Liver (tissue), 9 donors: ENCODE results near the gene GARIN3. TPM values are rescaled to one million over a fixed set of nuclear protein-coding genes. Genes with fewer than 3 reads are reported as not detected.

ENCODE experiments used
- DNase-seq: peaks from one replicate; pipeline ENCODE4 v3.0.0-alpha.2; 2017; ENCODE audit warnings: low spot score
- H3K27ac ChIP-seq, 2 donors: one replicate each; pipeline ENCODE4 v1.7.0; 2013; ENCODE audit warnings: inconsistent platforms in 2 of 2, low read length in 2 of 2, control low read depth in 1 of 2, low read depth in 1 of 2, mild to moderate bottlenecking in 1 of 2
- H3K27me3 ChIP-seq, 4 donors: one replicate each; pipeline versions ENCODE4 v1.6.1 to v1.7.0; 2013; ENCODE audit warnings: low read length in 3 of 4, inconsistent platforms in 1 of 4, mild to moderate bottlenecking in 1 of 4, moderate library complexity in 1 of 4; ENCODE audit not compliant: control insufficient read depth in 4 of 4, insufficient read depth in 4 of 4
- H3K36me3 ChIP-seq, 4 donors: one replicate each; pipeline versions ENCODE4 v1.6.1 to v1.7.0; 2013; ENCODE audit warnings: low read length in 3 of 4, mild to moderate bottlenecking in 3 of 4, low read depth in 1 of 4, moderate library complexity in 1 of 4; ENCODE audit not compliant: control insufficient read depth in 4 of 4, insufficient read depth in 3 of 4
- H3K4me1 ChIP-seq, 4 donors: one replicate each; pipeline versions ENCODE4 v1.6.1 to v1.7.0; 2013; ENCODE audit warnings: low read length in 3 of 4, mild to moderate bottlenecking in 3 of 4, moderate library complexity in 1 of 4; ENCODE audit not compliant: control insufficient read depth in 4 of 4, insufficient read depth in 4 of 4
- H3K4me3 ChIP-seq, 3 donors: one replicate each; pipeline versions ENCODE4 v1.6.1 to v1.7.0; 2013; ENCODE audit warnings: low read length in 3 of 3, control low read depth in 1 of 3, low read depth in 1 of 3, mild to moderate bottlenecking in 1 of 3
- H3K9ac ChIP-seq, 2 donors: one replicate each; pipeline ENCODE4 v1.7.0; 2013; ENCODE audit warnings: low read length in 2 of 2, mild to moderate bottlenecking in 2 of 2, moderate library complexity in 2 of 2, control low read depth in 1 of 2, low read depth in 1 of 2
- H3K9me3 ChIP-seq, 4 donors: one replicate each; pipeline versions ENCODE4 v1.6.1 to v1.7.0; 2013; ENCODE audit warnings: low read length in 3 of 4; ENCODE audit not compliant: control insufficient read depth in 4 of 4
- EGR1 ChIP-seq, 2 donors: IDR thresholded peaks; 2 replicates each; pipeline ENCODE4 v1.6.1; 2016 to 2018; ENCODE audit warnings: antibody characterized with exemption in 2 of 2, low read depth in 2 of 2
- FOXA1 ChIP-seq: IDR thresholded peaks from 2 replicates; pipeline ENCODE4 v1.6.1; 2016; ENCODE audit warnings: antibody characterized with exemption
- FOXA2 ChIP-seq: IDR thresholded peaks from 2 replicates; pipeline ENCODE4 v1.6.1; 2016; ENCODE audit warnings: antibody characterized with exemption
- GABPA ChIP-seq, 2 donors: IDR thresholded peaks in 1 of 2; conservative IDR thresholded peaks in 1 of 2; 2 replicates each; pipeline ENCODE4 v1.6.1; 2016; ENCODE audit warnings: antibody characterized with exemption in 2 of 2, mild to moderate bottlenecking in 1 of 2, moderate library complexity in 1 of 2
- HNF4A ChIP-seq, 2 donors: conservative IDR thresholded peaks; 2 replicates each; pipeline ENCODE4 v1.6.1; 2016; ENCODE audit warnings: antibody characterized with exemption in 2 of 2, mild to moderate bottlenecking in 2 of 2
- HNF4G ChIP-seq: IDR thresholded peaks from 2 replicates; pipeline ENCODE4 v1.6.1; 2016; ENCODE audit warnings: antibody characterized with exemption
- JUND ChIP-seq, 2 donors: IDR thresholded peaks; 2 replicates each; pipeline ENCODE4 v1.6.1; 2016; ENCODE audit warnings: antibody characterized with exemption in 2 of 2
- NR2F2 ChIP-seq: IDR thresholded peaks from 2 replicates; pipeline ENCODE4 v1.6.1; 2016; ENCODE audit warnings: antibody characterized with exemption
- RAD21 ChIP-seq, 2 donors: IDR thresholded peaks; 2 replicates each; pipeline ENCODE4 v1.6.1; 2016; ENCODE audit warnings: antibody characterized with exemption in 2 of 2, mild to moderate bottlenecking in 2 of 2
- RXRA ChIP-seq, 2 donors: IDR thresholded peaks; 2 replicates each; pipeline ENCODE4 v1.6.1; 2017 to 2018; ENCODE audit warnings: antibody characterized with exemption in 2 of 2, mild to moderate bottlenecking in 1 of 2
- SP1 ChIP-seq: IDR thresholded peaks from 2 replicates; pipeline ENCODE4 v1.6.1; 2018; ENCODE audit warnings: antibody characterized with exemption, mild to moderate bottlenecking
- TAF1 ChIP-seq: conservative IDR thresholded peaks from 2 replicates; pipeline ENCODE4 v1.6.1; 2016; ENCODE audit warnings: antibody characterized with exemption, mild to moderate bottlenecking
- YY1 ChIP-seq: IDR thresholded peaks from 2 replicates; pipeline ENCODE4 v1.6.1; 2016; ENCODE audit warnings: antibody characterized with exemption, mild to moderate bottlenecking
- WGBS: extraction: QIAGEN DNeasy Blood & Tissue Kit; methylation state at CpG from one replicate; pipeline ENCODE4 v1.1.7; 2013; 5-methylcytosine and 5-hydroxymethylcytosine counted together
- polyA plus RNA-seq, 2 donors: library from polyadenylated mRNA; stranded (reverse) in 1 of 2; unstranded in 1 of 2; fragments of 200-250 nt in 1 of 2; fragments of >200 nt in 1 of 2; fragmentation: Nextera tagmentation in 1 of 2; extraction: Ambion mirVana in 1 of 2; gene quantifications; one replicate each; pipeline versions ENCODE4 v1.2.1 to v1.2.3, GENCODE V29; 2013 to 2015
- total RNA-seq, 2 donors: library from RNA; depleted of rRNA; stranded (reverse); fragments of >200 nt; gene quantifications; one replicate each; pipeline ENCODE4 v1.2.3, GENCODE V29; 2014
- TF ChIP-seq, protein P1 (sequence below): fragments of 150-350 bp; IDR thresholded peaks from 2 replicates; pipeline ENCODE4 v1.5.1; 2017; ENCODE audit warnings: improper control_type of control experiment, low read depth, low read length; ENCODE audit not compliant: missing input control
- TF ChIP-seq, protein P2 (sequence below): IDR thresholded peaks from 2 replicates; pipeline ENCODE4 v1.6.1; 2016; ENCODE audit warnings: antibody characterized with exemption
- TF ChIP-seq, protein P3 (sequence below): IDR thresholded peaks from 2 replicates; pipeline ENCODE4 v1.6.1; 2016; ENCODE audit warnings: antibody characterized with exemption, mild to moderate bottlenecking
- TF ChIP-seq, protein P4 (sequence below): IDR thresholded peaks from 2 replicates; pipeline ENCODE4 v1.6.1; 2016; ENCODE audit warnings: antibody characterized with exemption
- TF ChIP-seq, protein P5 (sequence below): IDR thresholded peaks from 2 replicates; pipeline ENCODE4 v1.6.1; 2016; ENCODE audit warnings: antibody characterized with exemption
- donor health status: healthy.
- donor health status: healthy.
- donor health status: healthy.
- donor health status: healthy.
- donor health status: healthy.

GARIN3 gene
- total and polyA plus RNA-seq, 4 donors: not detected

DNA sequence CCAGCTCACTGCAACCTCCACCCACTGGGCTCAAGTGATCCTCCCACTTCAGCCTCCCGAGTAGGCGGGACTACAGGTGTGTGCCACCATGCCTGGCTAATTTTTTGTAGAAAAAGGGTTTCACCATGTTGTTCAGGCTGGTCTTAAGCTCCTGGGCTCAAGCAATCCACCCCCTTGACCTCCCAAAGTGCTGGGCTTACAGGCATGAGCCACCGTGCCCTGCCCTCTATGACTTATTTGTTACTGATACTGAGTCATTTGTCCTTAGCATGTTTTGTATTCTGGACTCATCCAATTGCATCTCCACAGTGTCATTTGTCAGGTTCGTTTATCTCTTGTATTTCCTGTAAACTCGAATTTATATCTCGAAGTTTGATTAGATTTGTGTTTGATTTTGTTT is 11.9 kb upstream of the GARIN3 start:
- H3K27ac ChIP-seq: no peak overlapping the region
- no peaks in the 10 kb centered on the region for H3K4me1 ChIP-seq
- peaks cover 0 to 3% (median 1%) of the 10 kb centered on the region in 4 donors for H3K9me3 ChIP-seq
- TF ChIP-seq HNF4G (no peak), RXRA (IDR thresholded peaks at IDR 0.05) (no peak), TAF1 (no peak), FOXA1 (no peak), JUND (IDR thresholded peaks at IDR 0.05) (no peak), RAD21 (IDR thresholded peaks at IDR 0.05) (no peak)
- TF ChIP-seq, protein P1, sequence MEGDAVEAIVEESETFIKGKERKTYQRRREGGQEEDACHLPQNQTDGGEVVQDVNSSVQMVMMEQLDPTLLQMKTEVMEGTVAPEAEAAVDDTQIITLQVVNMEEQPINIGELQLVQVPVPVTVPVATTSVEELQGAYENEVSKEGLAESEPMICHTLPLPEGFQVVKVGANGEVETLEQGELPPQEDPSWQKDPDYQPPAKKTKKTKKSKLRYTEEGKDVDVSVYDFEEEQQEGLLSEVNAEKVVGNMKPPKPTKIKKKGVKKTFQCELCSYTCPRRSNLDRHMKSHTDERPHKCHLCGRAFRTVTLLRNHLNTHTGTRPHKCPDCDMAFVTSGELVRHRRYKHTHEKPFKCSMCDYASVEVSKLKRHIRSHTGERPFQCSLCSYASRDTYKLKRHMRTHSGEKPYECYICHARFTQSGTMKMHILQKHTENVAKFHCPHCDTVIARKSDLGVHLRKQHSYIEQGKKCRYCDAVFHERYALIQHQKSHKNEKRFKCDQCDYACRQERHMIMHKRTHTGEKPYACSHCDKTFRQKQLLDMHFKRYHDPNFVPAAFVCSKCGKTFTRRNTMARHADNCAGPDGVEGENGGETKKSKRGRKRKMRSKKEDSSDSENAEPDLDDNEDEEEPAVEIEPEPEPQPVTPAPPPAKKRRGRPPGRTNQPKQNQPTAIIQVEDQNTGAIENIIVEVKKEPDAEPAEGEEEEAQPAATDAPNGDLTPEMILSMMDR: no peak
- peaks cover 0 to 5% (median 0%) of the 10 kb centered on the region in 4 donors for H3K27me3 ChIP-seq
- H3K36me3 ChIP-seq: no peaks in the 10 kb centered on the region
- DNase-seq: no peak
- no peak overlapping the region for H3K4me3 ChIP-seq
- 62% methylated on average over 6 of the region's 6 CpGs for WGBS
- H3K9ac ChIP-seq: no peak overlapping the region

DNA sequence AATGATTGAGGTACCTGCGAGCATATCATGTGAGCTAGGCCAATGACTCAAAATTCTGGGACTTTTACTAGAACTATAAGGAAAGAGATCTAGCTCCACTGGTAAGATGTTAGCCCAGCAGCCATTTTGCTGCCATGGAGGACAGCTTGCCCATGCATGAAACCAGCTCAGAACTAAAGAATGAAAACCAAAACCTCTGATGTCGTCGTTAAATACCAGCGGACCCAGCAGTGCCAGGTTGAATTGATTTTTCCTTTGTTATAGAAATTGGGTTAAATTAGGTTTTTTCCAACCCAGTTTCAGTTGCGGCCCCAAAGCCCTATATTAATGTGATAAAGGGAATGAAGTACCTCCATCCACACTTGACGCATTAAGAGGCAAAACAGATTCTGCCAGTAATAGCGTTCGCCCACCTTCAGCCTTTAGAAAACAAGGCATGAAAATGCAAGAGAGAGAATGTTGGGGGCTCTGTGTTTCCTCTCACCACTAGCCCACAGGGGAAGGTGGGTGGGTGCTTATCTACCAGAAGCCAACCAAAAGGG is 9.1 kb upstream of the GARIN3 start:
- H3K9ac ChIP-seq: no peak overlapping the region
- no peak for TF ChIP-seq HNF4A (conservative IDR thresholded peaks at IDR 0.05)
- TF ChIP-seq EGR1 (IDR thresholded peaks at IDR 0.05; ENCODE audit: low read depth in 2 of 2): no peak
- TF ChIP-seq, protein P2, sequence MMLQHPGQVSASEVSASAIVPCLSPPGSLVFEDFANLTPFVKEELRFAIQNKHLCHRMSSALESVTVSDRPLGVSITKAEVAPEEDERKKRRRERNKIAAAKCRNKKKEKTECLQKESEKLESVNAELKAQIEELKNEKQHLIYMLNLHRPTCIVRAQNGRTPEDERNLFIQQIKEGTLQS: no peak
- TF ChIP-seq FOXA1: no peak
- no peak for TF ChIP-seq TAF1
- TF ChIP-seq, protein P3, sequence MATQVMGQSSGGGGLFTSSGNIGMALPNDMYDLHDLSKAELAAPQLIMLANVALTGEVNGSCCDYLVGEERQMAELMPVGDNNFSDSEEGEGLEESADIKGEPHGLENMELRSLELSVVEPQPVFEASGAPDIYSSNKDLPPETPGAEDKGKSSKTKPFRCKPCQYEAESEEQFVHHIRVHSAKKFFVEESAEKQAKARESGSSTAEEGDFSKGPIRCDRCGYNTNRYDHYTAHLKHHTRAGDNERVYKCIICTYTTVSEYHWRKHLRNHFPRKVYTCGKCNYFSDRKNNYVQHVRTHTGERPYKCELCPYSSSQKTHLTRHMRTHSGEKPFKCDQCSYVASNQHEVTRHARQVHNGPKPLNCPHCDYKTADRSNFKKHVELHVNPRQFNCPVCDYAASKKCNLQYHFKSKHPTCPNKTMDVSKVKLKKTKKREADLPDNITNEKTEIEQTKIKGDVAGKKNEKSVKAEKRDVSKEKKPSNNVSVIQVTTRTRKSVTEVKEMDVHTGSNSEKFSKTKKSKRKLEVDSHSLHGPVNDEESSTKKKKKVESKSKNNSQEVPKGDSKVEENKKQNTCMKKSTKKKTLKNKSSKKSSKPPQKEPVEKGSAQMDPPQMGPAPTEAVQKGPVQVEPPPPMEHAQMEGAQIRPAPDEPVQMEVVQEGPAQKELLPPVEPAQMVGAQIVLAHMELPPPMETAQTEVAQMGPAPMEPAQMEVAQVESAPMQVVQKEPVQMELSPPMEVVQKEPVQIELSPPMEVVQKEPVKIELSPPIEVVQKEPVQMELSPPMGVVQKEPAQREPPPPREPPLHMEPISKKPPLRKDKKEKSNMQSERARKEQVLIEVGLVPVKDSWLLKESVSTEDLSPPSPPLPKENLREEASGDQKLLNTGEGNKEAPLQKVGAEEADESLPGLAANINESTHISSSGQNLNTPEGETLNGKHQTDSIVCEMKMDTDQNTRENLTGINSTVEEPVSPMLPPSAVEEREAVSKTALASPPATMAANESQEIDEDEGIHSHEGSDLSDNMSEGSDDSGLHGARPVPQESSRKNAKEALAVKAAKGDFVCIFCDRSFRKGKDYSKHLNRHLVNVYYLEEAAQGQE: no peak
- no peak for TF ChIP-seq RAD21 (IDR thresholded peaks at IDR 0.05)
- TF ChIP-seq HNF4G: no peak
- no peak for TF ChIP-seq NR2F2
- no peak for TF ChIP-seq RXRA (IDR thresholded peaks at IDR 0.05)
- TF ChIP-seq, protein P4, sequence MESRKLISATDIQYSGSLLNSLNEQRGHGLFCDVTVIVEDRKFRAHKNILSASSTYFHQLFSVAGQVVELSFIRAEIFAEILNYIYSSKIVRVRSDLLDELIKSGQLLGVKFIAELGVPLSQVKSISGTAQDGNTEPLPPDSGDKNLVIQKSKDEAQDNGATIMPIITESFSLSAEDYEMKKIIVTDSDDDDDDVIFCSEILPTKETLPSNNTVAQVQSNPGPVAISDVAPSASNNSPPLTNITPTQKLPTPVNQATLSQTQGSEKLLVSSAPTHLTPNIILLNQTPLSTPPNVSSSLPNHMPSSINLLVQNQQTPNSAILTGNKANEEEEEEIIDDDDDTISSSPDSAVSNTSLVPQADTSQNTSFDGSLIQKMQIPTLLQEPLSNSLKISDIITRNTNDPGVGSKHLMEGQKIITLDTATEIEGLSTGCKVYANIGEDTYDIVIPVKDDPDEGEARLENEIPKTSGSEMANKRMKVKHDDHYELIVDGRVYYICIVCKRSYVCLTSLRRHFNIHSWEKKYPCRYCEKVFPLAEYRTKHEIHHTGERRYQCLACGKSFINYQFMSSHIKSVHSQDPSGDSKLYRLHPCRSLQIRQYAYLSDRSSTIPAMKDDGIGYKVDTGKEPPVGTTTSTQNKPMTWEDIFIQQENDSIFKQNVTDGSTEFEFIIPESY: no peak
- no peak for TF ChIP-seq GABPA (IDR thresholded peaks at IDR 0.05 in 1 of 2, conservative IDR thresholded peaks at IDR 0.05 in 1 of 2)
- TF ChIP-seq, protein P5, sequence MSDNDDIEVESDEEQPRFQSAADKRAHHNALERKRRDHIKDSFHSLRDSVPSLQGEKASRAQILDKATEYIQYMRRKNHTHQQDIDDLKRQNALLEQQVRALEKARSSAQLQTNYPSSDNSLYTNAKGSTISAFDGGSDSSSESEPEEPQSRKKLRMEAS: no peak
- TF ChIP-seq FOXA2: no peak
- no peak for TF ChIP-seq YY1
- no peak for TF ChIP-seq JUND (IDR thresholded peaks at IDR 0.05)
- no peak for TF ChIP-seq SP1
- TF ChIP-seq, protein P1: no peak
- H3K4me1 ChIP-seq: no peaks in the 10 kb centered on the region
- peaks cover 0 to 3% (median 1%) of the 10 kb centered on the region in 4 donors for H3K9me3 ChIP-seq
- H3K27ac ChIP-seq: no peak overlapping the region
- 92% methylated on average over 8 of the region's 8 CpGs for WGBS
- H3K4me3 ChIP-seq: no peak overlapping the region
- H3K36me3 ChIP-seq: no peaks in the 10 kb centered on the region
- DNase-seq: no peak
- peaks cover 0 to 5% (median 0%) of the 10 kb centered on the region in 4 donors for H3K27me3 ChIP-seq
